ENCODE results near the gene NAGPA.

DNA sequence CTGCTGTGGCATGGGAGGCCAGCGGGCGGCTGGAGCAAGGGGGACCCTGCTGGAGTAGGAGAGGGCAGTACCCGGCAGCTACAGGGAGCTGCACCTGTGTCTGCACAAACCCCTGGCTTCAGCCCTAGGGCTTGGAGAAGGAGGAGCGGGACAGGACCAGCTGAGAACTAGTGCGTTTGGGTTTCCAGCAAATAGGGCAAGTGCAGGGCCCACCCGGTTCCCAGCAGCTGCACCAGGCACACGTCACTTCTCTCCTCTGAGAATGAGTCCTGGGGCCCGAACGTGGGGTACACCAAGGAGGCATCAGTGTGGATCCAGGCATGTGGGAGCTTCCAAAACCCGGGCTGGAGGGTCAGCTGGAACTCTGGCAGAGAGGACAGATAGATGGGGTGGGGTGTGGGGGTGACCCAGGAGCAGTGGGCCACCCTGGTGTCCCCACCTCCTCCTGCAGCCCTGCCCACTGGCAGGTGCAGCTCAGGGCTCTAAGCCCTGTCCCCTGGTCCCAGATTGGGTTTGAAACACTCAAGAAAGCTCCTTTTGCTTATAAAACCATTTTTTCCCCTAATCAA is 26.4 kb upstream of the NAGPA start:
- TF ChIP-seq CTCF (IDR thresholded peaks at IDR 0.05), result no peak
- no peak for TF ChIP-seq SOX15 (CRISPR knock-in tag; IDR thresholded peaks at IDR 0.05)

All from WTC11 (cell line).